GM19023 (cell line): ENCODE measurements around the gene AKAP13.
"Not testable (repeated sequence)": the region's sequence is repeated elsewhere in the genome, so short reads cannot be mapped to it uniquely, and the experiment has no call there.

Experiments used
- ATAC-seq: cut with Tn5 transposase; IDR thresholded peaks from one replicate; pipeline ENCODE4 v1.9.1; 2021; ENCODE audit warnings: mild to moderate bottlenecking, moderate library complexity; ENCODE audit not compliant: unreplicated experiment

Gene AKAP13

GRCh38 chr15:85441854-85442253, 61.5 kb downstream of the AKAP13 start:
- not testable (repeated sequence) for ATAC-seq

GRCh38 chr15:85443046-85443445, 62.6 kb downstream of the AKAP13 start:
- peak; percentile 41 for ATAC-seq

- peak; percentile 68 for ATAC-seq
Observed at GRCh38 chr15:85443593-85444087, 63.2 kb downstream of the AKAP13 start.

GRCh38 chr15:85444122-85444745, 63.8 kb downstream of the AKAP13 start:
- no peak for ATAC-seq

DNA sequence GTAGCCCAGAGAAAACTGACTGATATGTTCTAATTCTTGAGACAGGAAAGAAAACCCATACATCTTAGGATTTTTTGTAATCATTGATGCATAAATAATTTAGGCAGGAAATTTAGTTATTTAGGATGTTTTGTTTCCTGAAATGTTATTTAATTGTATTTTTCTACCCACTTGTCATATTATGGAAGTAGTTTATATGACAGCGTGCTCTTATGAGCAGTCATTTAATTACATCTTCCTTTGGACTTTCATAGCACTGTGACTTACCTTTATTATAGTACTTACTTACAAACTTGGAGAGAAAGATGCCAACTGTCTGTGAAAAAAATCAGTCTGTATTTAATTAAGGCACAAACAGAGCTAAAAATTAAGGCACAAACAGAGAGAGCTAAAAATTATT, 65.0 kb downstream of the AKAP13 start:
- no peak for ATAC-seq

DNA sequence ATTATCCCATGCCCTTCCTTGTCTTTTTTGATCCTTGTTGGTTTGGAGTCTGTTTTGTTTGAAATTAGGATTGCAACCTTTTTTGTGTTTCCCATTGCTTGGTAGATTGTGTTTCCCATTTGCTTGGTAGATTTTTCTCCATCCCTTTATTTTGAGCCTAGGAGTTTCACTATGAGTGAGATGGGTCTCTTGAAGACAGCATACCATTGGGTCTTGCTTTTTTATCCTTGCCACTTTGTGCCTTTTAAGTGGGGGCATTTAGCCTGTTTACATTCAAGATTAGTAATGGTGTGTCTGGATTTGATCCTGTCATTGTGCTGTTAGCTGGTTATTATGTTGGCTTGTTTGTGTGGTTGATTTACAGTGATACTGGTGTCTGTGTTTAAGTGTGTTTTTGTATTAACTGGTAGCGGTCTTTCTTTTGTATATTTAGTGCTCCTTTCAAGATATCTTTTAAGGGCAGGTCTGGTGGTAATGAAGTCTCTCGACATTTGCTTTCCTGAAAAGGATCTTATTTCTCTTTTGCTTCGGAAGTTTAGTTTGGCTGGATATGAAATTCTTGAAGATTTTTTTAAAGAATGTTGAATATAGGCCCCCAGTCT, 70.8 kb downstream of the AKAP13 start:
- ATAC-seq, result no peak

- peak; percentile 35 for ATAC-seq
Observed at GRCh38 chr15:85452436-85452835, 72.0 kb downstream of the AKAP13 start.

DNA sequence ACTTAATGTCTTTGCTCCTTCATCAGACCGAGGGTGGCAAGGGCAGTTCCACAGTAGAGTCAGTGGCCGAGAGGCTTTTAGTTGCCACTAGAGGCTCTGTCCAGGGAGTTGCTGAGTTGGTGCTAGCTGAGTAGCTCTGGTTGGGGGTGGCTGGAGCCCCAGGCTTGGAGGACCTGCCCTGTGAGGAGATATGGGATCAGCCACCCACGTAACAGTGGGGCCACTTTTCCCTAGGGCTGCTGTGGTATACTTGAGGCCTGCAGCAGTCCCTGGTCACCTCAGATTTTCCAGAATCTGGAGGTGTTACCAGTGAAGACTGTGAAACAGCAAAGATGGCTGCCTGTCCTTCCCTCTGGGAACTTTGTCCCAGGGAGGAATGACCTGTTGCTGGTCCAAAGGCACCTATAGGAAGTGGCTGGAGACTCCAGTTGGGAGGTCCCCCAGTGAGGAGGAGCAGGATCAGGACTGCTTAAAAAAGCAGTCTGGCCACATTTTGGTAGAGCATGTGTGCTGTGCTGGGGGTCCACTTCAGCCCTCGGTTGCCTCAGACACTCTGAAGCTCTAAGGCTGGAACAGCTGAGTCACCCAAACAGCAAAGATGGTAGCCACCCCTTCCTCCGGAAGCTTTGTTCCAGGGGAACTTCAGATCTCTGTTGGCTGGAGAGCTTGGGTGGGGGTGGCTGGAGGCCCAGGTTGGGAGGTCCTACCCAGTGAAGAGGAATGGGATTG, 72.9 kb downstream of the AKAP13 start:
- no peak for ATAC-seq

DNA sequence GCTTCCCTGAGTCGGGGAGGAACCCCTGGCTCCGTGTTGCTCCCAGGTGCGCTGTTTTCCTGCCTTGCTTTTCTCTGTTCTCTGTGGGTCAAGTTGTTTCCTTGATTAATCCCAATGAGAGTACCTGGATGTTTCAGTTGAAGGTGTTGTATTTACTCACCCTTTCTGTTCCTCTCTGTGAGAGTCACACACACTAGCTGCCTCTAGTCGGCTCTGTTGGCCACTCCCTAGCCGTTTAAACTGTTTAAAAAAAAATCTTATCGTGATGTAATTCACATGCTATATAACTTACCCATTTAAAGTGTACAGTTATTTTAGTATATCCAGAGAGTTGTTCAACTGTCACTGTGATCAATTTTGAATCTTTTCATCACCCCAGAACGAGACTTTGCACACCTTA, 74.0 kb downstream of the AKAP13 start:
- ATAC-seq, result no peak

DNA sequence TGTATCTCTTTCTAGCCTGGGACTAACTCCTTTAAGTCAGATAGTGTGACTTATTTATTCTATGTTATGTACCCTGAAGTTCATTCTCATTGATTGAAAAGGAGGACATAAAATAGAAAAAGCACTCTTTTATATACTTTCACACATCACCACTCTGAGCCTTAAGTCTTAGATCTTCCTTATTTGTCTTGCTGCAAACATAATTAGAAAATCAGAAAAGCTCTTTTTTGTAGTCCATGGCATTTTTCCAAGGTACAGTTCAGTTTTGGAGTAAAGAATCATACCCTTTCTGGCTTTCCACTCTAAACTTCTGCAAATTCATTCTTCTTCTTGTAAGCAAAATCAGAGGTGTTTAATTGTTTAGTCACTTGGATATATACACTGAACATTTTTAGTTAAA, 75.5 kb downstream of the AKAP13 start:
- ATAC-seq, result no peak

DNA sequence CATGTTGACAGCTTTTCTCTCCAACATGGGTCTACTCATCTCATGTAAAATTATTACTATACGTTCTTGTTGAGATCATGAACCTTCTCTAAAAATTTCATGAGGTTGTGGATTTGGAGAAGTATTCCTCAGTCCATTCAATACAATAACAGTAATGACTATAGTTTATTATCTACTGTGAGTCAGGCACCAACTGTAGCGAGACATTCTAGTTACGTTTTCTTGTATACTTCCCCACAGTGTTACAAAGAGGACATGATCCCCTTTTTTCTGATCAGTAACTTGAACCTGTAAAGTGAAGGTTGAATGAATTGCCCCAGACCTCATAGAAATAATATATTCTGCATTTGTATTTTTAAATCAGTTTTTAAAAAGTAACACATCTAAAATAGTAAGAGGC, 76.4 kb downstream of the AKAP13 start:
- ATAC-seq, result no peak

DNA sequence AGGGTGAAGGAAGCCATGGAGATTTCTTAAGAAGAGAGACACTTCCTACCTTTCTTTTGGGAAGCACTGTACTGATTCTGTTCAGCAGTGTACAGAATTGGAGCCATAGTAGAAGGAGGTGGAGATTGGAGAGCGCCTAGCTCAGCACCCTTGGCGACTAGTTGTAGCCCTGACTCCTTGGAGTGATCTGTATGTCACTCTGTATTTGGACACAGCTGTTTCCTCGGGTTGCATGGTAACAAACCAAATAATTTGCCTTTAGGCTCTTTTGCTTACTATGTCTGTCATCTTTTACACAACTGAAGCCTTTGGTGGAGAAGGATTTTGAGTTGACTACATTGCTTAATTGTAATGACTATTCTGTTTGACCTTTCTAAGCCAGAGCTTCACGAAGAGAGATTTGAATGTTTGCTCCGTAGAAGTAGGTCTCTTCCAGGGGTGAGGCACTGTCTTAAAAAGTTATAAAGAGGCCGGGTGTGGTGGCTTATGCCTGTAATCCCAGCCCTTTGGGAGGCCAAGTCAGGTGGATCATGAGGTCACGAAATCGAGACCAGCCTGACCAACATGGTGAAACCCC, 77.1 kb downstream of the AKAP13 start:
- ATAC-seq, result peak; percentile 80

GRCh38 chr15:85458764-85459163, 78.4 kb downstream of the AKAP13 start:
- ATAC-seq, result no peak

- ATAC-seq, result no peak
Observed at GRCh38 chr15:85462029-85462428, 81.6 kb downstream of the AKAP13 start.

GRCh38 chr15:85463276-85463892, 83.0 kb downstream of the AKAP13 start:
- no peak for ATAC-seq

DNA sequence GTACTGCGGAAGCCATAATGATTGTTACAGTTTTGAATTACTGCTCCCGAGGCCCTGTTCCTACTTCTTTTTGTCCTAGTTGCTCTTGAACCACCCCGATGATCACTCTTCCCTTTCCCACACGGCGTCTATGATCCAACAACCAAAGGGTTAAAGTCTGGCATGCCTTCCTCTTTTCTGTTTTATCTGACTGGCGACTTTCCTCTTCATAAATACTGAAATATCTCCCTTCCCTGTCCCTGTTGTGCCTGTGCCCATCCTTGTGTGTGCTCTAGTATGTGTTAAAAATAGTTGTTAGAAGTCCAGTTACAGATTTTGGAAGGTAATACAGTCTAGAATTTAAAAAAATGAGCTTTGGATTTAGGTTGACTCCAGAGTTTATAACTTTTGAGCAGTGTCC, 83.6 kb downstream of the AKAP13 start:
- no peak for ATAC-seq

DNA sequence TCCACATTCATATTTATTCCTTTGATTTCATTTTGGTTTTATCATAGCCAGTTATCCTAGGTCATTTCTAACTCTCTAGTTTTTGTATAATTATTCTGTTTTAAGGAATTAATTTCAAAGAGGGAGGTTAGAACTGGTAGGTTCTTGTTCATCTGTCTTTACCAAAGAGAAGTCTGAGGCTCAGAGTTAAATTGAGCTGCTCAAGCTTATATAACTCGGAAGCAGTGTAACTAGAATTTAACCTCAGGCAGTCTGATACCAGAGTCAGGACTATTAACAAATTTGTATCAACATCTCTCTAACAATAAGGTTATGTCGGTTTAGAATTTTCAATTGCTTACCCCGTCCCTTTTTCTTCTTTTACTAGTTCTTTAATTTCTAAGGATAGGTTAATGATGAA, 84.1 kb downstream of the AKAP13 start:
- no peak for ATAC-seq

DNA sequence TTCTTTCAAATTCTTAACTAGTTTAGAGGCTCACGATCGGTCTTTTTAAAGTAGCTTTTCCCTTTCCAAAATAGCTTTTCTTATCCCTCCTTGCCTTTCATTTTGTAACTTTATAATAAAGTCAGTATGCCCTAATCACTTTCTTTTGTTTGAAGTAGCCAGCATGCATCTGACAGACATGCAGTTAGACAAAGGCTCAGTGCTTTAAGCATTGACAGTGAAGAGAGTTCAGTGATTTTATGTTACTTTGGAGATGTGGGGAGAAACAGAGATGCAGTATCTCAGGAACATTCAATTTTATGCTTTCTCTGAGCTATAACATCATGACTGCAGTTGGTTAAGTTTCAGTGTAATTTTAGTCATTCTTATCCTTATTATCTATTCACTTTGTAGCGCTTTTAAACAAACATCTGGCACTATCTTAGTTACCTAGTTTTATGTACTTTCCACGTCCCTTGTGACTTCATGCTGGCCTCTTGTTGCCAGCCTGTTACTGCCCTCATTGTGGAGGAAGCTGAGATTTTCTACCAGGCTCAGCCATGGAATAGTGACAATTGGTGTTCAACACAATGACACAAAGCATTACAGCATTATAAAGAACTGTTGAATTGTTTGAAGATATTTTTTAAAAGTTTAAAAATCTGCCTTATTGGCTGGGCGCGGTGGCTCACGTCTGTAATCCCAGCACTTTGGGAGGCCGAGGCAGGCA, 90.3 kb downstream of the AKAP13 start:
- no peak for ATAC-seq

DNA sequence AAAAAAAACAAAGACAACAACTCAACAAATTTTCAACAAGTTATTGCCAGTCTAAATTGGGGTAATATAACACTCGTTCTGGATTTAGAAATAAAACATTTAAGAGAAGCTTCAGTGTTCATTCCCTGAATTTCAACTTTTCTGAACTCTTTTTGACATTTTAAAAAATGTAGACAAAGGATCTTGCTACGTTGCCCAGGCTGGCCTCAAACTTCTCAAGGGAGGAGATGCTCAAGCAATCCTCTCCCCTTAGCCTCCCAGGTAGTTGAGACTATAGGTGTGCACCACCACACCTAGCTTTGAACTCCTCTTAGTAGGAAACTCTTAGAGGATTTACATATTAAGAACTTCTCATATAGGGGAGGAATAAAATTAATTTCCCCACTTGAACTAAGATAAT, 91.9 kb downstream of the AKAP13 start:
- no peak for ATAC-seq

DNA sequence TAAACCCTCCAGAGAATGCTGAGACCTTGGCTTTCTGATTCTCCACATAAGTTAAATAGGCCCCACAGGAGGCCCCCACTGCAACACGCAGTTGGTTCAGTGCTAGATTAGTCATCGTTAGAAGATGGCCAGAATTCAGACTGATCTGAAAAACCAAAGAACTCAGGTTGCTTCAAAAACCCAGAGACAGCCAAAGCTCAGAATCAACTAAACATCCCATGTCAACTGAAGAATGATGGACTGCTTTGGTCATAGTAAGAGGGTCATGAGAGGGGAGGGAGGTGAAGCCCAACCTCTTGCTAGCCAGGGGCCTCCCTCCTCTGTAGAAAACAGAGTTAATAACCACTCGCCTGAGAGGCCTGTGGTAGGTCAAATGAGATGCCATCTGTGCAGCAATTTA, 93.1 kb downstream of the AKAP13 start:
- ATAC-seq, result no peak
